ENCODE measurements around the gene MAP2K5. TPM values are rescaled to one million over a fixed set of nuclear protein-coding genes. Genes with fewer than 3 reads are reported as not detected.
A peak's percentile ranks its signal among the peaks of the same experiment; 100 is the strongest.

Gene MAP2K5
- total and polyA plus RNA-seq, 9 of the 15 experiments (the other 6 are each of a cell fraction or from before 2014, with no cell fraction given): 0.41 to 16.5 (median 7.5) TPM

DNA sequence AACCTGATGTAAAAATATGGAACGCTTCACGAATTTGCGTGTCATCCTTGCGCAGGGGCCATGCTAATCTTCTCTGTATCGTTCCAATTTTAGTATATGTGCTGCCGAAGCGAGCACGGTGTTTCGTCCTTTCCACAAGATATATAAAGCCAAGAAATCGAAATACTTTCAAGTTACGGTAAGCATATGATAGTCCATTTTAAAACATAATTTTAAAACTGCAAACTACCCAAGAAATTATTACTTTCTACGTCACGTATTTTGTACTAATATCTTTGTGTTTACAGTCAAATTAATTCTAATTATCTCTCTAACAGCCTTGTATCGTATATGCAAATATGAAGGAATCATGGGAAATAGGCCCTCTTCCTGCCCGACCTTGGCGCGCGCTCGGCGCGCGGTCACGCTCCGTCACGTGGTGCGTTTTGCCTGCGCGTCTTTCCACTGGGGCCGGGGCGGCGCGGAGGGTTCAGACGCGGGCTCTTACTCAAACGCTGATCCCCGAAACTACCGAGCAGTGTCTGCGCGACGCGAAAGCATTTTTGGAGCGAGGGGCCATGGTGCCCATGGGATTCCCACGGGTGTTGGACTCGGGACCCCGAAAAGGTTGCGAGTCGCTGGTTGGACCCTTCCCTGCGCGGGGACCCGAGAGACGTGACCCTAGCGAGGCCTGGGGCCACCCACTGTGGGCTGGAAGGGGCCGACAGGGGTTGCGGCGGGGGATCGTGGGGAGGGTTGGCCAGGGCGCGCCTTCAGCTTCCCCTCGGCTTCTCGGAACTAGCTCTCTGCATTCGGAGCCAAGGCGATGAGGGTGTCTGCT, 297.6 kb downstream of the MAP2K5 start, which contains the start of gene RNU6-1 (continued):
- TF ChIP-seq ATF4 (CRISPR knock-in tag; IDR thresholded peaks at IDR 0.05) (no peak), FOXJ2 (tag; IDR thresholded peaks at IDR 0.05) (no peak), PREB (CRISPR knock-in tag; IDR thresholded peaks at IDR 0.05) (no peak), ELF1 (tag; IDR thresholded peaks at IDR 0.05) (peak; percentile 75), POLR3G (IDR thresholded peaks at IDR 0.05; ENCODE audit: extremely low read depth, insufficient read length, insufficient replicate concordance) (no peak), NFIX (CRISPR knock-in tag; IDR thresholded peaks at IDR 0.05; ENCODE audit: low read depth) (no peak), ZFP36 (IDR thresholded peaks at IDR 0.05; ENCODE audit: low read depth, low read length, partially characterized antibody) (no peak), KDM1A (IDR thresholded peaks at IDR 0.05) (no peak), PPARD (CRISPR knock-in tag; IDR thresholded peaks at IDR 0.05) (no peak), PRPF4 (IDR thresholded peaks at IDR 0.05; ENCODE audit: insufficient read depth, low read depth, low read length, poor library complexity, severe bottlenecking) (no peak), TAF15 (IDR thresholded peaks at IDR 0.05; ENCODE audit: low read depth, low read length) (no peak), CBX2 (IDR thresholded peaks at IDR 0.05; ENCODE audit: insufficient read depth, low read length, poor library complexity, severe bottlenecking) (no peak), NCOA4 (IDR thresholded peaks at IDR 0.05; ENCODE audit: partially characterized antibody) (no peak), KLF10 (CRISPR knock-in tag; IDR thresholded peaks at IDR 0.05) (no peak), BMI1 (IDR thresholded peaks at IDR 0.05; ENCODE audit: low read length) (no peak), FOSL1 (tag; conservative IDR thresholded peaks at IDR 0.05) (no peak; the same call in 1 of the 2 replicates), PHF21A (IDR thresholded peaks at IDR 0.05; ENCODE audit: borderline replicate concordance, low read depth) (no peak)
- TF ChIP-seq, protein P1, sequence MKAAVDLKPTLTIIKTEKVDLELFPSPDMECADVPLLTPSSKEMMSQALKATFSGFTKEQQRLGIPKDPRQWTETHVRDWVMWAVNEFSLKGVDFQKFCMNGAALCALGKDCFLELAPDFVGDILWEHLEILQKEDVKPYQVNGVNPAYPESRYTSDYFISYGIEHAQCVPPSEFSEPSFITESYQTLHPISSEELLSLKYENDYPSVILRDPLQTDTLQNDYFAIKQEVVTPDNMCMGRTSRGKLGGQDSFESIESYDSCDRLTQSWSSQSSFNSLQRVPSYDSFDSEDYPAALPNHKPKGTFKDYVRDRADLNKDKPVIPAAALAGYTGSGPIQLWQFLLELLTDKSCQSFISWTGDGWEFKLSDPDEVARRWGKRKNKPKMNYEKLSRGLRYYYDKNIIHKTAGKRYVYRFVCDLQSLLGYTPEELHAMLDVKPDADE (conservative IDR thresholded peaks at IDR 0.05; ENCODE audit: control insufficient read depth, low read depth, low read length): no peak
- TF ChIP-seq, protein P2, sequence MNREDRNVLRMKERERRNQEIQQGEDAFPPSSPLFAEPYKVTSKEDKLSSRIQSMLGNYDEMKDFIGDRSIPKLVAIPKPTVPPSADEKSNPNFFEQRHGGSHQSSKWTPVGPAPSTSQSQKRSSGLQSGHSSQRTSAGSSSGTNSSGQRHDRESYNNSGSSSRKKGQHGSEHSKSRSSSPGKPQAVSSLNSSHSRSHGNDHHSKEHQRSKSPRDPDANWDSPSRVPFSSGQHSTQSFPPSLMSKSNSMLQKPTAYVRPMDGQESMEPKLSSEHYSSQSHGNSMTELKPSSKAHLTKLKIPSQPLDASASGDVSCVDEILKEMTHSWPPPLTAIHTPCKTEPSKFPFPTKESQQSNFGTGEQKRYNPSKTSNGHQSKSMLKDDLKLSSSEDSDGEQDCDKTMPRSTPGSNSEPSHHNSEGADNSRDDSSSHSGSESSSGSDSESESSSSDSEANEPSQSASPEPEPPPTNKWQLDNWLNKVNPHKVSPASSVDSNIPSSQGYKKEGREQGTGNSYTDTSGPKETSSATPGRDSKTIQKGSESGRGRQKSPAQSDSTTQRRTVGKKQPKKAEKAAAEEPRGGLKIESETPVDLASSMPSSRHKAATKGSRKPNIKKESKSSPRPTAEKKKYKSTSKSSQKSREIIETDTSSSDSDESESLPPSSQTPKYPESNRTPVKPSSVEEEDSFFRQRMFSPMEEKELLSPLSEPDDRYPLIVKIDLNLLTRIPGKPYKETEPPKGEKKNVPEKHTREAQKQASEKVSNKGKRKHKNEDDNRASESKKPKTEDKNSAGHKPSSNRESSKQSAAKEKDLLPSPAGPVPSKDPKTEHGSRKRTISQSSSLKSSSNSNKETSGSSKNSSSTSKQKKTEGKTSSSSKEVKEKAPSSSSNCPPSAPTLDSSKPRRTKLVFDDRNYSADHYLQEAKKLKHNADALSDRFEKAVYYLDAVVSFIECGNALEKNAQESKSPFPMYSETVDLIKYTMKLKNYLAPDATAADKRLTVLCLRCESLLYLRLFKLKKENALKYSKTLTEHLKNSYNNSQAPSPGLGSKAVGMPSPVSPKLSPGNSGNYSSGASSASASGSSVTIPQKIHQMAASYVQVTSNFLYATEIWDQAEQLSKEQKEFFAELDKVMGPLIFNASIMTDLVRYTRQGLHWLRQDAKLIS (CRISPR knock-in tag; IDR thresholded peaks at IDR 0.05): peak; percentile 74; the same call in 1 of the 2 replicates
